ENCODE results near the gene CYP27C1.

Gene CYP27C1

DNA sequence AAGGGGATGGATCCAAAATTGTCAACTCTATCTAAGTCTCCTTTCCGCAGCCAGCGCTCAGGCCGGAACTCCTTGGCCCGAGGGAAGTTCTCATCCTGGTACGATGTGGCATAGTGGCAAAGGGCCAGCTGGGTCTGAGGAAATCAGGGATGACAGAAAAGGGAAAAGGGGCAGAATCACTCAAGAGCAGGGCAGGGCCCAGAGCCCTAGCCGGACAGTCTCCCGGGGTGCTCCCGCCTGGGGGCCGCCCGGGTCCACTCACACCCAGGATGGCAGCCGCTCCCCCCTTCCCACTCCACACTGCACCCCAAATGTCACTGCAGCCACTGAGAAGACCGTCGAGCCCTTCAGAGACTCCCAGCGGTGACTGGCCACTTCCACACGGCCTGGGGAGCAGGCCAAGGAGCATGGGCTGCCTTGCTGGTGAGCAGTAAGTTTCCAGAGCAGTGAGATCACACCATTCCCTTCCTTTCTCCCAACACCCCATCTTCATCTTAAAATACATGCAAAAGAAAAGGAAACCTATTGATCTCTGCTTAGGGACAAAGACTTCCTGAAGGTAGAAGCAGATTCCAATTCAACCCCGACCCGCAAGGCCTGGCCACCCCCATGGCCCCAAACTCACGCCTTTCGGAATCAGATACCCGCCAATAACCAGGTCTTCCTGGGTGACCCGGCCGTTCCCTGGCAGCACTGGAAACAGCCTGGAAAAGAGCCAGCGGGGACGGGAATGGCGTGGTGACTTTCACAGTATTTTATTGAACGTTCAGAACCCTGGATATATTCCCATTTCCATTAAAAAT lies 26.7 kb downstream of the CYP27C1 start:
- no peak for DNase-seq

DNA sequence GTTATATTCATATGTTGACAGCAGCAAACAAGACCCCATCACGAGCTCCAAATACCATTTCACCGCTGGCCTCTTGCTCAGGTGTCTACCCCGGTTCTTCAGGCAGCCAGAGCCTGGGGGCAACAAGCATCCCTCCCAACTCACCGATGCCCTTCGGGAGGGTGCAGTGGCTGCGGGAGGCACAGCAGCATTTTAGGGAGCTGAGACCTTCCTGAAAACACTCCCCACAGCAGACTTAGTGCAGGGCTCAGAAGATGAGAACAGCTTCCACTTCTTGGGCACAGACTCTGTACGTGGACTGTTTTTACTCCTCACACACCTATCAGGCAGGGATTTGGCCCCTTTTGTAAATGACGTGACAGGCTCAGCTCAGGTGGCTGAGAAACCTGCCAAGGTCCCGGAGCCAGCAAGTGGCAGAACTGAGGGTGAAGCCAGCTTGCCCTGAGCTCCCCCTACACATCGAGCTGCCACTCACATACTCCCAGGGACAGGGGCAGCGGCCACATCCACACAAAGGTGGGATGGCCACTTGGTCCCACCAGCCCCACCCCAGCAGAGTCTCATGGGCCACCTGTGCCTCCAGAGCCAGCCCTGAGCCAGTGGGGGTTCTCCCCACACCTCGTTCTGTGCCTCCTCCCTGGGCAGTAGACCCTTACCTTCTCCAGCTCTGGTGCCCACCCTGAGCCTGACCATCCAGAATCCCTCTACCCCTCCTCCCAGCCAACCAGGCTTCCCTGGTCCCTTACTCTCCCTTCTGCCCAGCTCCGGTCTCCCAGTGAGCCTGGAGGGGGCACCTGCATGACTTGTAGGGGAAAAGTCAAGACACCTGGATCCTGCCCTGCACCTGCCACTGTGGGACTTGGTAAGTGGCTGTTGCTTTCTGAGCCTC lies 28.5 kb downstream of the CYP27C1 start:
- DNase-seq = no peak

DNA sequence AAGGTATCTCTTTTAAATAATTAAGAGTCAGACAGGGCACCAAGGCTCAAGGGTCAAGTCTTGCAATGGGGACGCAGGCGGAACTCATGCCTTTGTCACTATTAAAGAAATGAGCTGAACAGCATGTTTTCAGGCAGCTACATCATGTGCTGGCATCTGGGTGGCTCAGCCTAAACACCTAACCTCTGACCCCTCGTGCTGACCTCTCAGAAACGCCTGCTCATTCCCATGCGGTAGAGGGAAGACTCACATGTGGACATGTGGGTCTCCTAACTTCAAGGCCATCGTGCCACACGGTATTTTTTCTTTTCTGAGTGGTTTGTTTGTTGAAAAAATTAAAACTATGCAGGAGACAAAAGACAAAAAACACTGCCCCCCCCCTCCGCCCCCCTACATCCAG lies 31.3 kb downstream of the CYP27C1 start:
- no peak for DNase-seq

DNA sequence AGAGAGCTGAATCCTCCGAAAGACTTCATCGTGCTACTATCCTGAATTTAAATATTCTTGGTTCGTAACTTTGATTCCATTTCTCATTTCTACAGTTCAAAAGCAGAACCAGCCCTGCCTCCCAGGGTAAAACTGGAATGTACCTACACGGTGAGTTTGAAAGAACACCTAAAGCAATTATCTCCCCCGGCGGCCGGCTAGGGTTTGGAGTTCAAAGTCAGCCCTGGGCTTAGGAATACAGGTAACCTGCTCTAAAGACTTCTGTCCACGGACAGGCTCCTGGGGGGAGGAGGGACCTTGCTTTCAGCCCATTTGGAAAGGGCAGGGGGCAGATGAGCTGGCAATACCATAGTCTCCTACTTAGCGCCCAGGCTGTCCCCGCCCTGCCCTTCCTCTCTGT lies 32.3 kb downstream of the CYP27C1 start:
- DNase-seq = no peak

DNA sequence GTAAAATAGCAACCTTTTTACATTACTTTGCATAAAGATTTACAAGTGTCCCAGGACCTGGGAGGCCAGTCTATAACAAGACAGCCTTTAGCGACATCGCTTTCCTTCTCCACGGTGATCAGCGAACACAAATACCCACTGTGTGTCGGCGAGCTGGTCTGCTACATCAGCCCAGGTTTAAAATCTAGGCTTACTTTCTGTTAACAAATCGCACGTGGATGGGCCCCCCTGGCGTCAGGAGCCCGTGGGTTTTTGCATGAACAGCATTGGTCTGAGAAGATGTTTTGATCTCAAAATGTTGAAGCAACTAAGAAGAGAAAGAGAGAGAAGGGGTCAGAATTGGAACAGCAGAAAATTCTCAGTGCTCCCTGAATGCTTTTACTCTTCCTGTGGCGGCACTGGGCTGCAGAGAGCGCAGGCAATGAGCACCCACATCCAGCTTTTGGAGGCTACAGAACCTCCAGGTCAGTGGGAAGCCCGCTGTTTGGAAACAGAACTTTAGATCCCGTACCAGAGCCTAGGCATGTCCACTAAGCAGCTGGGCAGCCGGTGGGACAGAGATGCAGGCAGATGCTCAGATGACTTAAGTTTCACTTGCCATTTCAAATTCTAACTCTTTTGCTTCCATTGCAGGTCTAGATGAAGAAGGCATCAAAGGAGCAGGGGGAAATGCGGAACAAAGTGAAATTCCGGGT lies 32.9 kb downstream of the CYP27C1 start:
- DNase-seq = no peak

DNA sequence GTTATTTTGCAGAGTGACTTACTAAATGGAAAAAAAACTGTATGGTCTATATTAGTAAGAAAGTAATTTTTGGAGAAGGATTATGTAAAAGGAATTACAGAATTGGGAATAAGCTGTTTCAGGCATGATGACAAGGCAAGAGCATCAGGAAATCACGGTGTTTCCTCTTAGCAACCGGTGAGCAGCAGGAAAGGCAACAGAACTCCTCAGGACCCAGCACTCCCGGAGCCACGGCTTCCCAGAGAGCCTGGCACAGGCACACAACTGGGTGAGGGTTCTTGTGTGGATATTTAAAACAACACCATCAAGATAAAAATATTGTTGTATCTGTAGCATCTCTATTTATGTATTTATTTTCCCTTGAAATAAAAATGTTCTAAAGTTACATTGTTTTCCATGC lies 34.4 kb downstream of the CYP27C1 start:
- DNase-seq = no peak

DNA sequence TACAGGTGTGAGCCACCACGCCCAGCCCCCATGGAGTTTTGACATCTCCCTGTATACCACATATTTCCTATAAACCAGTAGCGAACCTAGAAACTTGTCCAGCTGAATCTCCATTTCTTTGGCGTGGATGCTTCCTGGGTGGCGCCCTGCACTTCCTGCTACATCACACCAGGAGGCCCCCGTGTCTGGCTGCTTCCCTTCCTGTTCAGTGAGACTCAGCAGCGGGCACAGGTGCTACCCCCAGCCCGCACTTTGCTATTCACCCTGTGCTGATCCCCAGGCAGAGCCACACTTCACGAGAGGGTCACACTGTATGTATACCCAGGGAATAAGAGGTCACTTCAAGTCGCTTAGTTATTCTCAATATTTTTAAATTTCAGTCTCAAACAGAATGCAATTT lies 35.0 kb downstream of the CYP27C1 start:
- peak; percentile 13 for DNase-seq

DNA sequence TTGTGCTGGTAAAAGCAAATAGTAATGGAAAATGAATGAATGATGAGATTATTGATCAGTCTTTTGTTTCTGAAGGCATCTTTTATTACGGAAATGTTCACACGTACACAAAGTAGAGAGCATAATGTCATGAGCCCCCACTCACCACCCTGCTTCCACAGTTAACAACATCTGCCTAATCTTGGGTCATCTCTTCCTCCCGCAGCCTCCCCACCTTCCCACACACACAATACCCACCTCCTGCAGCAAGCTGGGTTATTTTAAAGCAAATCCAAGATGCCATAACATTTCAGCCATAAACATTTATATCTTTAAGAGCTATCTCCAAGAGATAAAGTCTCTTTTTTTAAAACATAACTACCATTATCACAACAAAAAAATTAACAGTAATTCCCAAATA lies 36.3 kb downstream of the CYP27C1 start:
- no peak for DNase-seq

DNA sequence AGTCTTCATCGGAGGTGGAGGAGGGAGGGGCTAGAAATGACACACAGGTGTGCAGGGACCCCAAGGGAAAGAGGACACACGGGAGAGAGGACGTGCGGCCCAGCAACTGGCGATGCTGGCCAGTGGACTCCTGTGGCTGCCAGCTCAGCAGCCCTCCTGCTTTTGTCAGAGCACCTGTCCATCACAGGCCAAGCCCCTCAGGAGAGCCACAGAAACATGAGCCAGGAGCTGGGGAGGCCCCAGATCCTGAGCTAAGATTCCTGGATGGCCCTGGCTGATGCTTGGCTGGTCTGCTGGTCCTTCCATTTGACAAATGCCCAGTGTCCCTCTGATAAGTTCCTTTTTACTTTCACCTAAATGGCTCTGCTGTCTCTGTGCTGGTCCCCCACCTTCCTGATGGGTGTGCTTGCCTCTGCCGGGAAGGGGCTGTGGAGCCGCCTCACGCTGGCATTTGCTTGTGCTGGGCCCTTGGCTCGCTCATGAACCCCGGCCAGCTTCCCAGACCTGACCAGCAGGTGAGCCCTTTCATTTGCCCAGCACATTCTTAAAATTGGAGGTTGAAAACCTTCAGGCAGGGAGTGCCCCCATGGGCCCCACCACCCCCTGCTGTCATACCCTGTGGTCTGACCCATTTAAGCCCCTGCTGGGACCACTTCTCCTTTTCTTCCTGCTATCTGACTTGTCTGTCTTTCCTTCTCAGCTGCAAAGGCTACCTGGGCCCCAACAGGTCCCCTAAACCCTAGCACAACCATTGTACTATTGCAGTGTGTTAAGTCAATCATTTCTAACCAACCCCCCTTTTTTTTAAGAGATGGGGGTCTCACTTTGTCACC lies 37.3 kb downstream of the CYP27C1 start:
- DNase-seq = no peak

DNA sequence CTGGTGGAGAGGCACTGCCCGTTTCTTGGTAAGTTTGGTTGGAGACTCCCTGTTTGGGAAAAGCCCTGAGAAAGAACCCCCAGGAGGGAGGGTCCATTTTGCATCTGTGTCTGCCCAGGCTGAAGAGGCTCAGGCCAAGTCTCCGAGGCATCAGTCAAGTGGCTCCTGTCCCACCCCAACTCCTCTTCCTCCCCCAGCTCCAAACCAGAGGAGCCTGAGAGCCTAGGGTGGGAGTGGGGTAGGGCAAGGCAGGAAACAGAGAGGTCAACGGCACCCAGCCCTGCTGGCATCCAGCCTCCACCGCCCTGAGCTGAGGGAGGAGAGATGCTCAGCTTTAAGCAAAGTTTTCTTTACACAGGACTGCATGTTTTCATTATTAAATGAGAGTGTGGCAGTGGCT lies 38.2 kb downstream of the CYP27C1 start:
- no peak for DNase-seq

DNA sequence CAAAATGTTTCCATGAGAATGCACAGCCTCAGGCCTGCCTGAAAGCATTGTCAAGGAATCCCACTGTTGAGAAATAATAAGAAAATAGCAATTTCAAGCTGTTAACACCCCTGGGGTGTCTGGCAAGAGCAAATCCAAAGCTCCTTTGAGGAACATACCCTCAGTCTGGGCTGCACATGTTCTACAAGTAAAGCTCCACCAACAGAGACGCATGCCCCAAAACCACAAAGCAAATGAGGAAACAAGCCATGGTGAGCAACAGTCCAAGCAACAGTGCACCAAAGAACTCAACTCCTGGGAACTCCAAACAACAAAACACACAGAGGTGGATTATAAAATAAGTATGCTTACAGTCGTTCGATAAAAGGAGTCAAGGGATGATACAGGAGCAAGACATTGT lies 40.3 kb downstream of the CYP27C1 start:
- DNase-seq = peak; percentile 73

DNA sequence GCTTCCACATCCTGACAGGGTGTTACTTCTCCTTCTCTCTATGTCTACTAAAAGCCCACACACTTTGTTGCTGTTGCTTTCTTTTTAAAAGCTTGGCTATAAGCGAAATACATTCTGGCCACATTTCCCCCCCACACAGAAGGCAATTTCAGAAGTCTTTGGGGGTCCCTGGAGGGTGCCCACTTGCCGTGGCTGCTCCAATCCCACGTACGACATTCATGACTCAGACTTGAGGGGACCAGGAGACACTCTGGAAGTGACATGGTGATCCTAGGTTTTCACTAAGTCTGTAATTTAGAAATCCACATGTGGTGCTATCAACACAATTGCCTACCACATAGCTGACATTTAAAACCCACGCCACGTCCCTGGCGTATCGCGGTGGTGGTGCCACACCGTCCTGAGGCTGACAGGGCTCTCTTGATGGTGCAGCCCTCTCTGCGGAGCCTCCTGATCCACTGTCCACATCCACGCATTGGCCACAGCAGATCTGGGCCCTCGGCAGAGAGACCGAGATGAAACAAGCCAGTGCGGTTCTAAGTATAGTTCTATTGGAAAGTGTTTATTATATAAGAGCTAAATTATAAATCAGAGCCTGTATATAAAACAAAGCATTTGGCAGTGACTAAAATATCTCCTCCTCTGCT lies 42.4 kb downstream of the CYP27C1 start:
- DNase-seq = peak; percentile 25

DNA sequence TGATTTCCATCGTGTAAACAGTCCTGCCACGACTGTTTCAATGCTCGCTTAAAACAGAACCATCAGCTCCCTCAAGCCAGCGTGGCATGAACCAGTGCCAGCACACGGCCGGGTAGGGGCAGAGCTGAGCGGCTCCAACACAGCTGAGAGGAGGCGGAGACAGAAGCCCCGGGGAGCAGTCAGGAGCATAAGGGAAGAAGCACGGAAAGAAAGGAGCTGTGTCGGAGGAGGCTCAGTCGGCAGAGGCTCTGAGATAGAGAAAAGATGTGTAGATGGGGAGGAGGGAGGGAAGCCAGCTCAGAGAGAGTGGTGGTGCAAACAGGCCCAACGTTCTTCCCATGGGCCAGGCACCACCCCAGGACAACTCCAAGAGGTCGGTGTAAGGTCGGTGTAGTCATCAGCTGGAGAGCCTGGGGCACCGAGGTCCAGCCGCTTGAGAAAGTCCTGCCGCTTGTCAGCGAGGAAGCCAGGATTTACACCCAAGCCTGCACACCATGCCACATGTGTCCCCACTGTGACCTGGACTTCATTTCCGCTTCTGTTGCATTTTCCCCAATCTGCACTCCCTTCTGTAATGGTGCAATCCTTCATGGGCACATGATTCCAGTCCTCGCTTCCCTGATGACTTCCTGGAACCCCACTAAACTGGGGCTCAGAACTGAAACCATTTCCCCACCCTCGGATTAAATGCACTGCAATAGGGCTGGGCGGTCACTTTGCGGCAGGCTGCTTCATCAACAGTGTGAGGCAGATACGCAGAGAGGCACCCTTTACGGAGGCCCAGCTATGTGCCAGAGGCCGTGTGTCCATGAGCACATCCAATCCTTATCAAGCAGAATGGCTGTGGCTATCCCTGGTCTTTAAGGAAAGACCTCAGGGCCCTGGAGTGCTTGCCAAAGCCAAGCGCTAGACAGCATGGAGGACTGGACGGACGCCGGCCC lies 43.5 kb downstream of the CYP27C1 start:
- DNase-seq = peak; percentile 82

DNA sequence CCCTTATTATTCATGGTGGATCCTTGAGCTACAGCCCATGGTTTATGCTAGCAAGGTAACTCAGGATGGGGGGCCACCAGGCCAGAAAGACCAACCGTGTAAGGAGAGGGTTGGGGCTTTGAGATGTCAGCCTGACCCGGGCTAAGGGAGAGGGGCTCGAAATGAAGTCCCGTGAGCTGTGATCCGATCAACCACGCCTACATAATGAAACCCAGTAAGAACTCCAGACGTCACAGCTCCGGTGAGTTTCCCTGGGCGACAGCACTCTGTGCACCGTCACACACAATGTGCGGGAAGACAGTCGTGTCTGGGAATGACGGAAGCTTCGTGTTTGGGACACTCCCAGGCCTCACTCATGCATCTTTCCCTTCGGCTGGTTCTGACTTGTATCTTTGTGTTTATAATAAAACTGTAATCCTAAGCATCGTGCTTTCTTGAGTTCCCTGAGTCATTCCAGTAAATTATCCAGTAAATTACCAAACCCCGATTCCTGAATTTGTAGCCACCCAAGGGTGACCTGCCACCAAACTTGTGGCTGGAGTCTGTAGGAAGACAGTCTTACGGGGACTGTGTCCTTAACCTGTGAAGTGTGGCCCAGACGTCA lies 44.2 kb downstream of the CYP27C1 start:
- DNase-seq = no peak

DNA sequence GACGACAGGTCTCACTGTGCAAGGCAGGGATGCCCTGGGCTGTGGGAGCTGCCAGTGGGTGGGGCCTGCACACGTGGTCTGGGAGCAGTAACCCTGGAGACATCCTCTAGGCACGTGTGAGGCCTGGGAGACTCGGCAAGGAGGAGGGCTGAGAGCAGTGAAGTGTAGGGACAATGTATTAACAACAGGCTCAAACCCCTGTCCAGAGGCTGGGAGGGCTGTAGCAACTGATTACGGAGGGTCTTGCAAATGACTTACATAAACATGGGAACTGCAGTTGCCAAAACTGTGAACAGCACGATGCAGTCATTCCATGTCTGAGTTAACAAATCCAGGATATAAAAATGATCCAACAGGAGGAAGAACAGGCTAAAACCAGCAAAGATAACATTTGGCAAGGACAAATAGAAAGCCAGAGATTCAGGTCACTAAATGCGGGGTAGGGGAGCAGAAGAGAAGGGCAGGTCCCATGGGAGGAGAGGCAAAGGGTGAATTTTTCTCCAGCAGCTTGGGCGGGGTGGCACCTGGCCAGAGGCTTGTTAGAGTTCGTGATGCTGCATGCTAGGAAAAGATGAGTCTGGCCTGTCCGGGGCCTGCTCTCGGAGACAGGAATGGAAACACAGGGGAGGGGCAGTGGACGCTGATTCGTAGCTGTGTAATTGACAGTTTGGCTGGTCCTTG lies 44.9 kb downstream of the CYP27C1 start:
- no peak for DNase-seq

DNA sequence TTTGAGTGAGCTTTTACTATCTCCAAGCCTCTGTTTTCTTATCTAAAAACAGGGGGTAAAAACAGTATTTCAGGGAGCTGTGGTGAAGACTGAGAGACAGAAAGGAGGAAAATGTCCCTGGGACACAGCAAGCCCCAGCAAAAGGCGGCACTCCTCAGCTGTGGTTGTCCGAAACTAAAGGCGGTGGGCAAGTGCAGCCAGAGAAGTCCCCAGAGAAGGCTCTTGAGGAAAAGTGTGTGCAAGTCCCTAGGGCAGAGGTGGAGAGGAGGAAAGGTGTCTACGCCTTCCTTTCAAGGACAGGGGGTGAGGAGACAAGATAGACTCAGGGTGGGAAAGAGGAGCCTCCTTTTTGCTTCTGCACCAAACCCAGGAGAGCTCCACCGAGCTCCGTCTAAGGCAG lies 45.5 kb downstream of the CYP27C1 start:
- DNase-seq = no peak

DNA sequence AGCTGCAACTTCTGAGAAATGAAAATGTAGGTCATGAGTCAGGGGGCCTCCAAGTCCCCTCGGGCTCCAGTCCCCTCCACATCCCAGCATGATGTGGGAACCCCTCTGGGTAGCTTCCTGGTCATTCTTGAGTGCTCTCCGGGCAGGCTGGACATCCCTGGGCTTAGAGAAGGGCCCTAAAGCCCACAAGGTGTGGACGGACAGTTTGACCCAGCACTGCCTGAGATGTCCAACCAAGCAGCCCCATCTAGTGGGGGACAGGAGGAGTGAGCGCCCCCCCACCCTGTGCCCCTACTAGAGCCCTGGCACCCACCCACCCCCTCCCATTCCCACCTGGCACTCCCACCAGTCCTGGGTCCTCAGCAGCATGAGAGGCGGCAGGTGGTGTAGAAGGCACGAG lies 46.0 kb downstream of the CYP27C1 start:
- no peak for DNase-seq

DNA sequence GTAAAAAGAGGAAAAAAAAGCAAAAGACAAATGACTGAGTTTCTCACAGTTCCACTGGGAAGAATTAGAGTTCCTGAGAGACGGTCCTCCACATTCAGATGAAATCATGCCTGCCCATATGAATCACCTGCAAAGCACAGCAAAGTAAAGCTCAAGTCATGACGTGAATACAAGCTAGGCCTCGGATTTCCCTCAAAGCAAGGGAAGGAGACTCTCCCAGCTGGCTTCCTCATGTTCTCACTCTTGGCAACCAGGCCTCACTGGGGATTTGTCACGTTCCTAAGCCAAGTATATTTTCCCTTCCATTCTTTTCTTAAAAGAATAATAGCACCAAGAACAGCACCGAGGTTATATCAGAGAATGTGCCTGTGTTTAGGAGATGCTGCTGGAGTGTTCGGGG lies 47.0 kb downstream of the CYP27C1 start:
- no peak for DNase-seq

DNA sequence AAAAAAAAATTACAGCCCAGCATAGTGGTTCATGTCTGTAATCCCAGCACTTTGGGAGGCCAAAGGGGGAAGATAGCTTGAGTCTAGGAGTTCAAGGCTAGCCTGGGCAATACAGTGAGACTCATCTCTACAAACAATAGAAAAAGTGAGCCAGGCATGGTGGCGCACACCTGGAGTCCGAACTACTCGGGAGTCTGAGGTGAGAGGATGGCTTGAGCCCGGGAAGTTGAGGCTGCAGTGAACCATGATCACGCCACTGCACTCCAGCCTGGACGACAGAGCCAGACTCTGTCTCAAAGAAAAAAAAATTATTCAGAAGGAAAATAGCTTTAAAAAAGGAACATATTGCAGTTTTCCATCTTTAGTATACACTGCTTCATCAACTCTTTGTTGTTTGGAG lies 47.8 kb downstream of the CYP27C1 start:
- DNase-seq = no peak

Data from inflammatory macrophage treated with lipopolysaccharide for 4 hours (primary cell).